Thyroid gland (tissue), 4 donors: ENCODE results near the gene AIF1L.

Experiments
- CTCF ChIP-seq, 6 experiments: fragments of 200-600 bp in 3 of 6; fragments of 450-650 bp in 3 of 6; sonication (generic) in 3 of 6; IDR thresholded peaks; one replicate each; pipeline ENCODE4 v1.5.1; 2016 to 2019; ENCODE audit warnings: antibody characterized with exemption in 6 of 6, mild to moderate bottlenecking in 2 of 6, inconsistent platforms in 1 of 6, moderate library complexity in 1 of 6
- POLR2A ChIP-seq, 2 donors: fragments of 450-650 bp; IDR thresholded peaks; one replicate each; pipeline ENCODE4 v1.6.1; 2017; ENCODE audit warnings: antibody characterized with exemption in 2 of 2, mild to moderate bottlenecking in 2 of 2, moderate library complexity in 1 of 2

GRCh38 chr9:131161585-131161984 lies 65.3 kb downstream of the AIF1L start:
- TF ChIP-seq CTCF (IDR thresholded peaks at IDR 0.05) (no peak), POLR2A (IDR thresholded peaks at IDR 0.05) (no peak)
